Mesendoderm (in vitro differentiated cells): Measurements from ENCODE around the gene TMEM239.
"Not testable (repeated sequence)": the region's sequence is repeated elsewhere in the genome, so short reads cannot be mapped to it uniquely, and the experiment has no call there.

Experiments used
- DNase-seq: peaks from one replicate; pipeline ENCODE4 v3.0.0; 2013
- H2AK5ac ChIP-seq: 2 replicates; pipeline ENCODE4 v1.6.1; 2013; ENCODE audit warnings: low read length, inconsistent platforms
- H2BK120ac ChIP-seq: 2 replicates; pipeline ENCODE4 v1.6.1; 2013; ENCODE audit warnings: low read depth, mild to moderate bottlenecking, low read length, moderate library complexity, mixed read lengths
- H2BK15ac ChIP-seq: replicated peaks from 2 replicates; pipeline ENCODE4 v1.6.1; 2013; ENCODE audit warnings: low read depth, mild to moderate bottlenecking, moderate library complexity
- H2BK5ac ChIP-seq: 2 replicates; pipeline ENCODE4 v1.6.1; 2013; ENCODE audit warnings: low read length, inconsistent platforms
- H3K18ac ChIP-seq: 2 replicates; pipeline ENCODE4 v1.6.1; 2013; ENCODE audit warnings: mild to moderate bottlenecking, low read length, mixed read lengths
- H3K23ac ChIP-seq: one replicate; pipeline ENCODE4 v1.6.1; 2013; ENCODE audit warnings: low read length
- H3K27ac ChIP-seq: 2 replicates; pipeline ENCODE4 v1.5.1; 2013; ENCODE audit warnings: low read depth, mild to moderate bottlenecking, inconsistent platforms, low read length, moderate library complexity
- H3K27me3 ChIP-seq: 2 replicates; pipeline ENCODE4 v1.6.1; 2013; ENCODE audit warnings: low read length, control low read depth, mild to moderate bottlenecking, inconsistent platforms; ENCODE audit not compliant: insufficient read depth, poor library complexity
- H3K36me3 ChIP-seq: 2 replicates; pipeline ENCODE4 v1.6.1; 2013; ENCODE audit warnings: low read length, inconsistent platforms; ENCODE audit not compliant: control insufficient read depth, insufficient read depth
- H3K4ac ChIP-seq: one replicate; pipeline ENCODE4 v1.6.1; 2013; ENCODE audit warnings: low read depth, mild to moderate bottlenecking, low read length, moderate library complexity
- H3K4me1 ChIP-seq: 2 replicates; pipeline ENCODE4 v1.6.1; 2013; ENCODE audit warnings: low read depth, low read length, inconsistent platforms; ENCODE audit not compliant: control insufficient read depth
- H3K4me2 ChIP-seq: 2 replicates; pipeline ENCODE4 v1.6.1; 2013; ENCODE audit warnings: low read length
- H3K4me3 ChIP-seq: 2 replicates; pipeline ENCODE4 v1.5.1; 2013; ENCODE audit warnings: mild to moderate bottlenecking, low read length
- H3K56ac ChIP-seq: one replicate; pipeline ENCODE4 v1.6.1; 2013; ENCODE audit warnings: low read length
- H3K79me1 ChIP-seq: 2 replicates; pipeline ENCODE4 v1.6.1; 2013; ENCODE audit warnings: low read length, inconsistent platforms
- H3K79me2 ChIP-seq: 2 replicates; pipeline ENCODE4 v1.6.1; 2013; ENCODE audit warnings: mild to moderate bottlenecking, low read length; ENCODE audit not compliant: control insufficient read depth, insufficient read depth
- H3K9ac ChIP-seq: 2 replicates; pipeline ENCODE4 v1.6.1; 2013; ENCODE audit warnings: low read length, inconsistent platforms
- H4K5ac ChIP-seq: one replicate; pipeline ENCODE4 v1.6.1; 2013; ENCODE audit warnings: low read length
- H4K8ac ChIP-seq: one replicate; pipeline ENCODE4 v1.6.1; 2013; ENCODE audit warnings: low read depth, mild to moderate bottlenecking, control low read depth, low read length, moderate library complexity
- WGBS: extraction: QIAGEN DNeasy Blood & Tissue Kit; methylation state at CpG from one replicate; pipeline ENCODE4 v1.1.7; 2013; ENCODE audit warnings: low lambda C conversion rate, missing lambda C conversion rate; ENCODE audit not compliant: insufficient coverage; ENCODE audit errors: extremely low coverage; 5-methylcytosine and 5-hydroxymethylcytosine counted together

TMEM239 gene

DNA sequence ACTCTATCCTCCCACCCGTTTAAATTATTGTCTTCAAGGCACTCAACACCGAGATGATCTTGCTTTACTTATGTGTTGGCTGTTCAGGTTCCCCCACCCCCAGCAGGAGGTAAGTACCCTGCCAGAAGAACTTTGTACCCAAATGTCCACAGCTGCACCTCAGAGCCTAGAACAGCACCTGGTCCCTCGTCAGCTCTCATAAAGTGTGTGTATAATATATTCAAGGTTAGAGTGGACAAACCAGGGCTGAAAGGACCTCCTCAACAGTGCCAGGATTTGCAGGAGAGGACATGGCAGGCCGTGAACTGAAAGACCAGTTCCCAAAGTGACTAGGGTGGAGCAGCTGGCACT is 9.8 kb upstream of the TMEM239 start:
- Histone ChIP-seq H3K4me2 (no peak overlapping the region), H2BK5ac (no peak overlapping the region), H3K27me3 (peaks cover 54% of the 10 kb centered on the region), H3K4me3 (no peak overlapping the region), H3K4ac (no peak overlapping the region), H4K5ac (no peak overlapping the region), H3K27ac (no peak overlapping the region), H2BK120ac (no peak overlapping the region), H3K79me2 (no peaks in the 10 kb centered on the region), H3K23ac (no peak overlapping the region), H4K8ac (no peak overlapping the region), H3K18ac (no peak overlapping the region), H3K56ac (no peak overlapping the region), H3K36me3 (no peaks in the 10 kb centered on the region), H3K79me1 (no peaks in the 10 kb centered on the region), H3K9ac (no peak overlapping the region), H2BK15ac (no peak overlapping the region), H2AK5ac (no peak overlapping the region), H3K4me1 (no peaks in the 10 kb centered on the region)
- no CpG with 5 or more reads among the region's 4 CpGs for WGBS
- no peak for DNase-seq

- Histone ChIP-seq H3K4me3 (no peak overlapping the region), H2AK5ac (no peak overlapping the region), H4K8ac (no peak overlapping the region), H3K79me1 (no peaks in the 10 kb centered on the region), H3K27me3 (peaks cover 50% of the 10 kb centered on the region), H2BK15ac (no peak overlapping the region), H3K36me3 (no peaks in the 10 kb centered on the region), H3K56ac (no peak overlapping the region), H3K4ac (no peak overlapping the region), H3K18ac (no peak overlapping the region), H3K79me2 (no peaks in the 10 kb centered on the region), H3K4me2 (no peak overlapping the region), H3K23ac (no peak overlapping the region), H2BK120ac (no peak overlapping the region), H3K4me1 (no peaks in the 10 kb centered on the region), H3K27ac (no peak overlapping the region), H3K9ac (no peak overlapping the region), H2BK5ac (no peak overlapping the region), H4K5ac (no peak overlapping the region)
- WGBS: no CpG with 5 or more reads among the region's 4 CpGs
- no peak for DNase-seq
Measured at GRCh38 chr20:2807019-2807418, 9.1 kb upstream of the TMEM239 start.

DNA sequence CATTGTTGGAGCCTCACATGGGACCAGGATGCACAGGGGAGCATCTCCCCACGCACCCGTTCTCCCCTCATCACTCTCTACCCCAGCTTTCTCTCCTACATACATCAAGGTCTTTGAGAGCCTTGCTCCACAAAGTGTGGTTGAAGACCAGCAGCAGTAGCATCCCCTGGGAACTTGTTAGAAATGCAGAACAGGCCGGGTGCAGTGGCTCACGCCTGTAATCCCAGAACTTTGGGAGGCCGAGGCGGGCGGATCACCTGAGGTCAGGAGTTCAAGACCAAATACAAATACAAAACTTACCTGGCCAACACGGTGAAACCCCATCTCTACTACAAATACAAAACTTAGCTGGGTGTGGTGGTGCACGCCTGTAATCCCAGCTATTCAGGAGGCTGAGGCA is 8.2 kb upstream of the TMEM239 start:
- H3K27ac ChIP-seq, H3K56ac ChIP-seq, H3K36me3 ChIP-seq, DNase-seq, H2BK120ac ChIP-seq, H3K18ac ChIP-seq, H3K4me3 ChIP-seq, H3K4me2 ChIP-seq, H3K4ac ChIP-seq, H3K79me2 ChIP-seq, H2AK5ac ChIP-seq, H3K23ac ChIP-seq, H2BK15ac ChIP-seq, H3K79me1 ChIP-seq, H4K5ac ChIP-seq, H3K4me1 ChIP-seq, H4K8ac ChIP-seq, H2BK5ac ChIP-seq, H3K9ac ChIP-seq: not testable (repeated sequence)
- peaks cover 42% of the 10 kb centered on the region for H3K27me3 ChIP-seq
- WGBS: no CpG with 5 or more reads among the region's 9 CpGs

GRCh38 chr20:2809690-2810089 is 6.5 kb upstream of the TMEM239 start:
- no peak overlapping the region for H4K5ac ChIP-seq
- no peak overlapping the region for H3K18ac ChIP-seq
- H3K36me3 ChIP-seq: no peaks in the 10 kb centered on the region
- no peak overlapping the region for H3K4me3 ChIP-seq
- no peak overlapping the region for H3K27ac ChIP-seq
- no peak overlapping the region for H3K23ac ChIP-seq
- H3K79me1 ChIP-seq: no peaks in the 10 kb centered on the region
- H2AK5ac ChIP-seq: no peak overlapping the region
- no peak for DNase-seq
- no peak overlapping the region for H4K8ac ChIP-seq
- H2BK15ac ChIP-seq: no peak overlapping the region
- no peak overlapping the region for H2BK120ac ChIP-seq
- no peaks in the 10 kb centered on the region for H3K79me2 ChIP-seq
- H2BK5ac ChIP-seq: no peak overlapping the region
- peaks cover 29% of the 10 kb centered on the region for H3K27me3 ChIP-seq
- no peak overlapping the region for H3K4ac ChIP-seq
- WGBS: no CpG with 5 or more reads among the region's 10 CpGs
- no peak overlapping the region for H3K4me2 ChIP-seq
- no peaks in the 10 kb centered on the region for H3K4me1 ChIP-seq
- H3K56ac ChIP-seq: no peak overlapping the region
- no peak overlapping the region for H3K9ac ChIP-seq

GRCh38 chr20:2812189-2812588 is 4.0 kb upstream of the TMEM239 start:
- no peak for DNase-seq
- H3K18ac ChIP-seq: no peak overlapping the region
- WGBS: no CpG with 5 or more reads among the region's 3 CpGs

DNA sequence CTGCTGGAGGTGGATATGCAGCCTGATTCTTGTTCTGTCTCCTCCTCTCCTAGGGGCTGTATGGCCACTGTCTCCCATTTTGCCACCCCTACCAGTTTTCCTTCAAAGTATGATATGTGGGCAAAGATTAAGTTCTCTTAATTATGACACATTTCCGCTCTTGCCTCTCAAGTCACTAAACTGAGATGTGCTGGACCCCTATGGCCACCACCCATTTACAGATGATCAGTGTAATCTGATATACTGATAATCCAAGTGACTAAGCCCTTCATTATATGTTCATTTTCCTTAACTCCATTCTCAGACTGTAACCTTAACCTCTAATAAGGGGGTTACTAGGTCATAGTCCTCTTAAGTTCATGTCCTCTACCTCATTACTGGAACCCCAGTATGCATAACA is 2.1 kb upstream of the TMEM239 start:
- H3K23ac ChIP-seq: no peak overlapping the region
- no peaks in the 10 kb centered on the region for H3K79me1 ChIP-seq
- H3K4me2 ChIP-seq: no peak overlapping the region
- H3K4ac ChIP-seq: no peak overlapping the region
- H3K4me1 ChIP-seq: no peaks in the 10 kb centered on the region
- no peak overlapping the region for H2BK120ac ChIP-seq
- no peak overlapping the region for H3K27ac ChIP-seq
- H3K27me3 ChIP-seq: no peaks in the 10 kb centered on the region
- no peak overlapping the region for H2BK5ac ChIP-seq
- no peak overlapping the region for H4K8ac ChIP-seq
- H2AK5ac ChIP-seq: no peak overlapping the region
- H3K4me3 ChIP-seq: no peak overlapping the region
- no peak overlapping the region for H3K18ac ChIP-seq
- no peak overlapping the region for H3K9ac ChIP-seq
- H3K79me2 ChIP-seq: no peaks in the 10 kb centered on the region
- WGBS: no CpG with 5 or more reads among the region's 1 CpG
- no peak overlapping the region for H4K5ac ChIP-seq
- H3K36me3 ChIP-seq: no peaks in the 10 kb centered on the region
- DNase-seq: peak; percentile 8
- no peak overlapping the region for H2BK15ac ChIP-seq
- H3K56ac ChIP-seq: no peak overlapping the region

More at GRCh38 chr20:2812189-2812588, 4.0 kb upstream of the TMEM239 start:
- Histone ChIP-seq H4K8ac (no peak overlapping the region), H3K9ac (no peak overlapping the region), H3K36me3 (no peaks in the 10 kb centered on the region), H3K4me2 (no peak overlapping the region), H3K4me1 (no peaks in the 10 kb centered on the region), H2BK120ac (no peak overlapping the region), H3K79me2 (no peaks in the 10 kb centered on the region), H2AK5ac (no peak overlapping the region), H4K5ac (no peak overlapping the region), H3K27ac (no peak overlapping the region), H3K79me1 (no peaks in the 10 kb centered on the region), H3K27me3 (peaks cover 7% of the 10 kb centered on the region), H3K4ac (no peak overlapping the region), H3K4me3 (no peak overlapping the region), H3K56ac (no peak overlapping the region), H2BK5ac (no peak overlapping the region), H3K23ac (no peak overlapping the region), H2BK15ac (no peak overlapping the region)
